K562 (cell line): ENCODE data around the gene PXN. TPM values are rescaled to one million over a fixed set of nuclear protein-coding genes. Genes with fewer than 3 reads are reported as not detected.

Experiments
- ATAC-seq: fragments of 200-7000 bp; cut with Tn5 transposase; 3 replicates; pipeline ENCODE4 v1.9.1; 2020; ENCODE audit warnings: moderate library complexity
- BruUV-seq: library from RNA; stranded (reverse); fragments of 400-500 nt; replicated peaks from 2 replicates; lab custom pipeline; 2021; lab: Mats Ljungman, UMichigan
- CTCF ChIA-PET: fragments of 300-600 bp; formaldehyde crosslinking; extraction: SDS; loops from one replicate; lab custom pipeline; 2021; ENCODE audit warnings: low intra/inter-chr PET ratio; lab: Yijun Ruan, JAX
- POLR2A ChIA-PET: fragments of 300-600, 350-650 bp; sonication (Branson Sonifier 250); formaldehyde crosslinking; extraction: SDS; loops from one replicate; lab custom pipeline; 2021; ENCODE audit warnings: antibody characterized with exemption, inconsistent platforms; lab: Yijun Ruan, JAX
- DNase-seq, 4 experiments: peaks; one replicate each; pipeline versions ENCODE4 v3.0.0 to v3.0.0-alpha.2; 2011 to 2018; ENCODE audit warnings: low spot score in 3 of 4, mixed read lengths in 3 of 4; ENCODE audit errors: extremely low read depth in 1 of 4
- FAIRE-seq: peaks from 2 replicates; lab custom pipeline; 2011; peaks lifted over from hg19 to GRCh38; lab: Jason Lieb, UNC
- H2AFZ ChIP-seq: 2 replicates; pipeline ENCODE4 v1.6.0; 2011; ENCODE audit warnings: low read depth, low read length, control low read depth, inconsistent platforms
- H3K27ac ChIP-seq: fragments of 200-600 bp; 3 replicates; pipeline ENCODE4 v1.8.0; 2011; ENCODE audit warnings: low read depth, mild to moderate bottlenecking, control low read depth, inconsistent platforms, low read length, moderate library complexity, mixed read lengths; ENCODE audit errors: extremely low read depth
- H3K27me3 ChIP-seq, 2 experiments: fragments of 300-600 bp in 1 of 2; 2 replicates in 1 of 2; 3 replicates in 1 of 2; pipeline versions ENCODE4 v1.6.0 to v1.8.0; 2011; ENCODE audit warnings: inconsistent platforms in 2 of 2, low read length in 2 of 2, mild to moderate bottlenecking in 1 of 2, mixed read lengths in 1 of 2, moderate library complexity in 1 of 2; ENCODE audit not compliant: control insufficient read depth in 2 of 2, insufficient read depth in 2 of 2
- H3K36me3 ChIP-seq: fragments of 300-600 bp; 3 replicates; pipeline ENCODE4 v1.8.0; 2011; ENCODE audit warnings: mild to moderate bottlenecking, low read length, inconsistent platforms; ENCODE audit not compliant: control insufficient read depth, insufficient read depth
- H3K4me1 ChIP-seq, 2 experiments: fragments of 200-600 bp in 1 of 2; replicated peaks in 1 of 2; 2 replicates in 1 of 2; 3 replicates in 1 of 2; pipeline versions ENCODE4 v1.5.1 to v1.8.0; 2011; ENCODE audit warnings: inconsistent platforms in 2 of 2, low read length in 2 of 2, mild to moderate bottlenecking in 1 of 2, mixed read lengths in 1 of 2, moderate library complexity in 1 of 2; ENCODE audit not compliant: control insufficient read depth in 2 of 2, insufficient read depth in 2 of 2
- H3K4me2 ChIP-seq: 2 replicates; pipeline ENCODE4 v1.6.1; 2011; ENCODE audit warnings: low read length, control low read depth, inconsistent platforms, mixed read lengths; ENCODE audit not compliant: insufficient read depth
- H3K4me3 ChIP-seq: fragments of 200-600 bp; sonication (generic), shearing (Covaris generic); 2 replicates; pipeline ENCODE4 v1.5.1; 2016; ENCODE audit warnings: control low read depth, inconsistent platforms
- H3K79me2 ChIP-seq: fragments of 200-600 bp; 3 replicates; pipeline ENCODE4 v1.8.0; 2011; ENCODE audit warnings: low read length, inconsistent platforms; ENCODE audit not compliant: control insufficient read depth, insufficient read depth
- H3K9ac ChIP-seq, 2 experiments: 2 replicates each; pipeline versions ENCODE4 v1.6.0 to v1.6.1; 2011; ENCODE audit warnings: low read depth in 2 of 2, low read length in 2 of 2, control low read depth in 1 of 2, inconsistent platforms in 1 of 2, mild to moderate bottlenecking in 1 of 2, mixed read lengths in 1 of 2; ENCODE audit not compliant: insufficient read depth in 1 of 2
- H3K9me1 ChIP-seq: one replicate; pipeline ENCODE4 v1.6.0; 2011; ENCODE audit warnings: inconsistent platforms, mild to moderate bottlenecking, low read length, moderate library complexity; ENCODE audit not compliant: control insufficient read depth, insufficient read depth
- H3K9me3 ChIP-seq: replicated peaks from 2 replicates; pipeline ENCODE4 v1.5.1; 2011; ENCODE audit warnings: low read depth, low read length, inconsistent platforms; ENCODE audit not compliant: control insufficient read depth, insufficient read depth
- H4K20me1 ChIP-seq: replicated peaks from 2 replicates; pipeline ENCODE4 v1.6.1; 2011; ENCODE audit warnings: low read length, inconsistent platforms, mixed read lengths; ENCODE audit not compliant: control insufficient read depth, insufficient read depth
- ATF7 ChIP-seq: fragments of 450-650 bp; IDR thresholded peaks from 2 replicates; pipeline ENCODE4 v1.7.1; 2014; ENCODE audit warnings: mild to moderate bottlenecking, moderate library complexity
- CBX8 ChIP-seq: fragments of 200-600 bp; sonication (generic); IDR thresholded peaks from 2 replicates; pipeline ENCODE4 v1.6.1; 2012; ENCODE audit warnings: borderline replicate concordance, mixed run types, low read depth, mild to moderate bottlenecking, moderate library complexity, mixed read lengths, low read length, control low read depth, inconsistent platforms; ENCODE audit not compliant: poor library complexity, severe bottlenecking; ENCODE audit errors: extremely low read depth
- DACH1 ChIP-seq: fragments of 450-650 bp; IDR thresholded peaks from 2 replicates; pipeline ENCODE4 v1.6.1; 2018; ENCODE audit not compliant: partially characterized antibody
- FOXK2 ChIP-seq, 2 experiments: fragments of 450-650 bp; IDR thresholded peaks in 1 of 2; conservative IDR thresholded peaks in 1 of 2; 2 replicates each; pipeline ENCODE4 v1.6.1; 2016; ENCODE audit warnings: low read depth in 2 of 2, mild to moderate bottlenecking in 1 of 2
- HES1 ChIP-seq: fragments of 450-650 bp; IDR thresholded peaks from 2 replicates; pipeline ENCODE4 v1.6.1; 2016; ENCODE audit warnings: low read depth, mild to moderate bottlenecking, moderate library complexity
- KAT8 ChIP-seq: fragments of 450-650 bp; IDR thresholded peaks from 2 replicates; pipeline ENCODE4 v1.6.1; 2016; ENCODE audit warnings: low read depth, mild to moderate bottlenecking
- KLF16 ChIP-seq: IDR thresholded peaks from 2 replicates; pipeline ENCODE4 v1.6.1; 2016; ENCODE audit warnings: antibody characterized with exemption
- MBD1 ChIP-seq: fragments of 250-450 bp; sonication (Bioruptor Pico); IDR thresholded peaks from 2 replicates; pipeline ENCODE4 v1.8.0; 2022; ENCODE audit warnings: inconsistent platforms
- MCM5 ChIP-seq: fragments of 450-650 bp; IDR thresholded peaks from 2 replicates; pipeline ENCODE4 v1.6.1; 2016; ENCODE audit warnings: low read depth
- NCOA4 ChIP-seq: fragments of 450-650 bp; IDR thresholded peaks from 2 replicates; pipeline ENCODE4 v1.6.1; 2018; ENCODE audit warnings: mild to moderate bottlenecking; ENCODE audit not compliant: partially characterized antibody
- PHB2 ChIP-seq: fragments of 450-650 bp; IDR thresholded peaks from 2 replicates; pipeline ENCODE4 v1.6.1; 2017; ENCODE audit warnings: low read depth
- RAD51 ChIP-seq: fragments of 450-650 bp; IDR thresholded peaks from 2 replicates; pipeline ENCODE4 v1.7.1; 2016; ENCODE audit warnings: low read depth, mild to moderate bottlenecking, borderline replicate concordance
- TAF7 ChIP-seq: fragments of 450-650 bp; IDR thresholded peaks from 2 replicates; pipeline ENCODE4 v1.6.1; 2016; ENCODE audit warnings: missing genetic modification characterization, missing compliant biosample characterization
- ZNF184 ChIP-seq: sonication (generic); formaldehyde crosslinking; IDR thresholded peaks from 2 replicates; pipeline ENCODE4 v1.5.0; 2020; ENCODE audit warnings: missing genetic modification reagents
- ZNF384 ChIP-seq: IDR thresholded peaks from 2 replicates; pipeline ENCODE4 v1.6.1; 2012; ENCODE audit warnings: low read depth, low read length, improper control_type of control experiment
- ZNF41 ChIP-seq: fragments of 250-450 bp; sonication (Bioruptor Pico); conservative IDR thresholded peaks from 2 replicates; pipeline ENCODE4 v1.4.0; 2020; ENCODE audit warnings: mild to moderate bottlenecking
- WGBS: fragments of 100-300 bp; shearing (Covaris generic); methylation state at CpG from one replicate; pipeline ENCODE4 v1.1.6; 2016; ENCODE audit warnings: low coverage, mixed read lengths; ENCODE audit not compliant: insufficient coverage; ENCODE audit errors: missing lambda C conversion rate; 5-methylcytosine and 5-hydroxymethylcytosine counted together
- in situ Hi-C: fragments of 300-500 bp; cut with MboI; formaldehyde crosslinking; loops from 4 replicates; pipeline ENCODE4 v1.15.0; 2018; ENCODE audit warnings: inconsistent platforms, mixed read lengths
- intact Hi-C: fragments of 100-400 bp; cut with micrococcal nuclease; formaldehyde crosslinking; loops from 2 replicates; pipeline ENCODE4 v1.14.2; 2022
- polyA plus RNA-seq, 8 experiments: library from polyadenylated mRNA; depleted of rRNA in 4 of 8; stranded (reverse) in 5 of 8; unstranded in 3 of 8; fragments of >200 nt; fragmentation: Nextera tagmentation in 2 of 8; fragmentation: Illumina TruSeq in 1 of 8; extraction: Ambion mirVana in 2 of 8; extraction: Trizol in 1 of 8; gene quantifications; 2 replicates each; pipeline versions ENCODE4 v1.2.1 to v1.2.3, GENCODE V29; 2011 to 2014; ENCODE audit warnings: inconsistent platforms in 1 of 8, missing spikeins in 1 of 8
- total RNA-seq, 7 experiments: library from RNA; depleted of rRNA in 6 of 7; stranded (reverse); fragments of >200 nt in 6 of 7; fragmentation: Illumina TruSeq in 2 of 7; extraction: Trizol in 2 of 7; gene quantifications; 2 replicates each; pipeline versions ENCODE4 v1.2.1 to v1.2.3, GENCODE V29; 2011 to 2021; ENCODE audit warnings: low replicate concordance in 1 of 7
- TF ChIP-seq, protein P1 (sequence below): sonication (generic); formaldehyde crosslinking; IDR thresholded peaks from 2 replicates; pipeline ENCODE4 v1.8.1; 2023; ENCODE audit warnings: mild to moderate bottlenecking, missing genetic modification reagents
- TF ChIP-seq, protein P2 (sequence below): fragments of 450-650 bp; IDR thresholded peaks from 2 replicates; pipeline ENCODE4 v1.6.1; 2016; ENCODE audit warnings: missing biosample characterization, missing genetic modification characterization

The PXN gene
- total and polyA plus RNA-seq, 9 of the 15 experiments (the other 6 are each of a cell fraction or from before 2014, with no cell fraction given), result 4.0 to 74.1 (median 18.6) TPM

GRCh38 chr12:120181991-120182631 is 83.4 kb downstream of the PXN start (continued):
- no peak for TF ChIP-seq DACH1
- TF ChIP-seq KAT8, result no peak
- no peak for TF ChIP-seq KLF16

DNA sequence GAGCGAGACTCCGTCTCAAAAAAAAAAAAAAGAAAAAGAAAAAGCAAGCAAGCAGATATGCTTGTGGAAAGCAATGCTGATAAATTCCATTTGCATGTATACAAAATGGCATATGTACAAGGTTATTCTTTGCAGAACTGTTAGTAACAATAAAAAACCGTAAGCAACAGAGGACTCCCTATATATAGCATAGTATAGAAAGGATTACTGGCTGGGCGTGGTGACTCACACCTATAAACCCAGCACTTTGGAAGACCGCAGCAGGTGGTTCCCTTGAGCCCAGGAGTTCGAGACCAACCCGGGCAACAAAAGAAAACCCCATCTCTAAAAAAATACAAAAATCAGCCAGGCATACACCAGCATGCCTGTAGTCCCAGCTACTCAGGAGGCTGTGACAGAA is 84.6 kb downstream of the PXN start:
- POLR2A ChIA-PET, result interaction anchor here (1.6 kb wide), 1 partner anchor 20 kb away, joined by 7 read pairs; the partner anchor contains the start of gene RPLP0
- Histone ChIP-seq H3K27me3 (no peaks in the 10 kb centered on the region), H2AFZ (no peak overlapping the region), H3K27ac (no peak overlapping the region), H3K9me3 (no peaks in the 10 kb centered on the region), H3K4me2 (no peak overlapping the region), H3K36me3 (peaks cover 92% of the 10 kb centered on the region), H3K9me1 (no peaks in the 10 kb centered on the region), H3K9ac (no peak overlapping the region), H3K79me2 (peaks cover 21% of the 10 kb centered on the region; the same call in 2 of the 3 replicates), H3K4me3 (no peak overlapping the region), H4K20me1 (0 out of 2 replicates have a peak, but pooled peaks cover 12% of the 10 kb centered on the region), H3K4me1 (no peaks in the 10 kb centered on the region)
- DNase-seq (no peak), FAIRE-seq (no peak), ATAC-seq (no peak)
- BruUV-seq, result no TSS peak
- intact Hi-C loops, result no loop called here
- CTCF ChIA-PET, result no interaction called here
- 92% methylated on average over 5 of the region's 7 CpGs for WGBS
- in situ Hi-C loops, result no loop called here
- TF ChIP-seq CBX8 (no peak), ZNF384 (no peak), ZNF41 (no peak), MBD1 (CRISPR knock-in tag) (no peak), PHB2 (no peak), TAF7 (no peak), HES1 (no peak), ZNF184 (CRISPR knock-in tag) (no peak), MCM5 (no peak), RAD51 (no peak), NCOA4 (no peak), ATF7 (no peak), FOXK2 (conservative IDR thresholded peaks at IDR 0.05 in 1 of 2, IDR thresholded peaks at IDR 0.05 in 1 of 2; ENCODE audit: low read depth in 2 of 2) (no peak)
- TF ChIP-seq, protein P1, sequence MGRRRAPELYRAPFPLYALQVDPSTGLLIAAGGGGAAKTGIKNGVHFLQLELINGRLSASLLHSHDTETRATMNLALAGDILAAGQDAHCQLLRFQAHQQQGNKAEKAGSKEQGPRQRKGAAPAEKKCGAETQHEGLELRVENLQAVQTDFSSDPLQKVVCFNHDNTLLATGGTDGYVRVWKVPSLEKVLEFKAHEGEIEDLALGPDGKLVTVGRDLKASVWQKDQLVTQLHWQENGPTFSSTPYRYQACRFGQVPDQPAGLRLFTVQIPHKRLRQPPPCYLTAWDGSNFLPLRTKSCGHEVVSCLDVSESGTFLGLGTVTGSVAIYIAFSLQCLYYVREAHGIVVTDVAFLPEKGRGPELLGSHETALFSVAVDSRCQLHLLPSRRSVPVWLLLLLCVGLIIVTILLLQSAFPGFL, result no peak
- TF ChIP-seq, protein P2, sequence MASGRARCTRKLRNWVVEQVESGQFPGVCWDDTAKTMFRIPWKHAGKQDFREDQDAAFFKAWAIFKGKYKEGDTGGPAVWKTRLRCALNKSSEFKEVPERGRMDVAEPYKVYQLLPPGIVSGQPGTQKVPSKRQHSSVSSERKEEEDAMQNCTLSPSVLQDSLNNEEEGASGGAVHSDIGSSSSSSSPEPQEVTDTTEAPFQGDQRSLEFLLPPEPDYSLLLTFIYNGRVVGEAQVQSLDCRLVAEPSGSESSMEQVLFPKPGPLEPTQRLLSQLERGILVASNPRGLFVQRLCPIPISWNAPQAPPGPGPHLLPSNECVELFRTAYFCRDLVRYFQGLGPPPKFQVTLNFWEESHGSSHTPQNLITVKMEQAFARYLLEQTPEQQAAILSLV, result no peak
